ENCODE data around the gene C6orf52. TPM values are rescaled to one million over a fixed set of nuclear protein-coding genes. Genes with fewer than 3 reads are reported as not detected.

The C6orf52 gene
- total and polyA plus RNA-seq, 2 donors (not counting 3 experiments of a cell fraction or from before 2014, with no cell fraction given), result 0.54 TPM; not detected in 1

GRCh38 chr6:10685092-10685915 lies 9.1 kb downstream of the C6orf52 start:
- no peak overlapping the region for H3K4me3 ChIP-seq (replicated peaks in 1 of 3; ENCODE audit: insufficient read depth in 1 of 3, low read depth in 1 of 3, low read length in 3 of 3)
- TF ChIP-seq POLR2A (IDR thresholded peaks at IDR 0.05; ENCODE audit: low read depth, low read length), result no peak
- no peak for TF ChIP-seq CTCF (IDR thresholded peaks at IDR 0.05; ENCODE audit: extremely low read depth in 1 of 2, insufficient read depth in 1 of 2, low read depth in 1 of 2, low read length in 2 of 2)
- no peak for TF ChIP-seq MYC (IDR thresholded peaks at IDR 0.05; ENCODE audit: low read depth, low read length)
- TF ChIP-seq EZH2 (IDR thresholded peaks at IDR 0.05; ENCODE audit: borderline replicate concordance, low read depth, low read length, severe bottlenecking), result no peak
- no peak for TF ChIP-seq GATA2 (IDR thresholded peaks at IDR 0.05; ENCODE audit: insufficient read depth, insufficient read length, low read depth, low read length)
- no peak for TF ChIP-seq POLR2AphosphoS5 (IDR thresholded peaks at IDR 0.05; ENCODE audit: insufficient read depth, low read depth, low read length)
- no peak for TF ChIP-seq FOS (IDR thresholded peaks at IDR 0.05; ENCODE audit: borderline replicate concordance, insufficient read depth, low read length)
- TF ChIP-seq MAX (IDR thresholded peaks at IDR 0.05; ENCODE audit: insufficient read depth, insufficient read length), result no peak
- TF ChIP-seq JUN (IDR thresholded peaks at IDR 0.05; ENCODE audit: borderline replicate concordance, insufficient read depth, insufficient read length, low read depth), result no peak
- no peaks in the 10 kb centered on the region for H4K20me1 ChIP-seq (replicated peaks; ENCODE audit: control insufficient read depth, extremely low read depth, insufficient read depth, low read length)
- ChIA-PET CTCF (interaction anchor here (1.1 kb wide), 1 partner anchor 10 kb away, joined by 3 read pairs; the partner anchor contains the start of gene PAK1IP1), POLR2A (no interaction called here)
- no peak overlapping the region for H2AFZ ChIP-seq (ENCODE audit: low read depth, low read length)
- dilution Hi-C loops (cut with MboI; ENCODE audit: extremely low pct_ligation_motif_present, low sequenced_read_pairs), result no loop called here
- no peak for FAIRE-seq
- BruUV-seq (replicated peaks), result no TSS peak
- DNase-seq (ENCODE audit: low read depth, low spot score), result no peak
- H3K79me2 ChIP-seq (ENCODE audit: control insufficient read depth, insufficient read depth, low read length), result no peaks in the 10 kb centered on the region
- no peak overlapping the region for H3K4me2 ChIP-seq (ENCODE audit: insufficient read depth, low read length)
- no peaks in the 10 kb centered on the region for H3K4me1 ChIP-seq (ENCODE audit: control insufficient read depth, extremely low read depth, insufficient read depth, low read length)
- no peaks in the 10 kb centered on the region for H3K9me1 ChIP-seq (replicated peaks; ENCODE audit: control insufficient read depth, extremely low read depth, insufficient read depth, low read length)
- peaks cover 6 to 22% of the 10 kb centered on the region in 2 experiments for H3K27me3 ChIP-seq (ENCODE audit: control insufficient read depth in 2 of 2, insufficient read depth in 2 of 2, low read length in 2 of 2)
- no peak overlapping the region for H3K27ac ChIP-seq (ENCODE audit: insufficient read depth, low read depth, low read length)
- H3K36me3 ChIP-seq (ENCODE audit: control insufficient read depth in 2 of 2, extremely low read depth in 1 of 2, insufficient read depth in 2 of 2, low read length in 2 of 2), result no peaks in the 10 kb centered on the region
- H3K9ac ChIP-seq (replicated peaks; ENCODE audit: extremely low read depth, insufficient read depth, low read length), result no peak overlapping the region
- intact Hi-C loops (cut with micrococcal nuclease), result no loop called here
- no peaks in the 10 kb centered on the region for H3K9me3 ChIP-seq (replicated peaks; ENCODE audit: control insufficient read depth, insufficient read depth, low read length)

All from endothelial cell of umbilical vein (primary cell).